Effector memory CD8-positive, alpha-beta T cell (primary cell): ENCODE measurements around the gene PARL.

ENCODE experiments used
- ATAC-seq: fragments of 150-1000 bp; cut with Tn5 transposase; replicated peaks from 2 replicates; pipeline ENCODE4 v1.10.0; 2021; ENCODE audit warnings: mild to moderate bottlenecking, moderate library complexity
- DNase-seq, 3 experiments: peaks; one replicate each; pipeline ENCODE4 v3.0.0; 2021
- H3K27ac Mint-ChIP-seq, 2 donors: one replicate each; pipeline ENCODE4 v1.8.0; 2022; ENCODE audit warnings: mild to moderate bottlenecking in 2 of 2, mixed read lengths in 2 of 2, moderate library complexity in 2 of 2
- H3K27me3 Mint-ChIP-seq, 2 donors: one replicate each; pipeline ENCODE4 v1.8.0; 2022; ENCODE audit warnings: mixed read lengths in 2 of 2
- H3K36me3 Mint-ChIP-seq: one replicate; pipeline ENCODE4 v1.8.0; 2022; ENCODE audit warnings: mild to moderate bottlenecking, moderate library complexity, mixed read lengths; ENCODE audit not compliant: insufficient read depth
- H3K4me1 Mint-ChIP-seq, 2 donors: one replicate each; pipeline ENCODE4 v1.8.0; 2022; ENCODE audit warnings: low read depth in 2 of 2, mixed read lengths in 2 of 2
- H3K4me3 Mint-ChIP-seq, 2 donors: one replicate each; pipeline ENCODE4 v1.8.0; 2022; ENCODE audit warnings: mild to moderate bottlenecking in 2 of 2, mixed read lengths in 2 of 2, moderate library complexity in 2 of 2
- H3K9me3 Mint-ChIP-seq, 2 donors: one replicate each; pipeline ENCODE4 v1.8.0; 2022; ENCODE audit warnings: mixed read lengths in 2 of 2

PARL gene

GRCh38 chr3:183862610-183863009, 22.1 kb downstream of the PARL start:
- H3K27me3 Mint-ChIP-seq = no peaks in the 10 kb centered on the region
- no peak for DNase-seq
- no peaks in the 10 kb centered on the region for H3K9me3 Mint-ChIP-seq
- peaks cover 0 to under 1% of the 10 kb centered on the region in 2 donors for H3K4me1 Mint-ChIP-seq
- no peak for ATAC-seq
- H3K4me3 Mint-ChIP-seq = no peak overlapping the region
- peaks cover 73% of the 10 kb centered on the region for H3K36me3 Mint-ChIP-seq
- no peak overlapping the region for H3K27ac Mint-ChIP-seq

- H3K4me1 Mint-ChIP-seq = peaks cover 0 to 3% of the 10 kb centered on the region in 2 donors
- no peak overlapping the region for H3K4me3 Mint-ChIP-seq
- ATAC-seq (no peak), DNase-seq (no peak)
- no peaks in the 10 kb centered on the region for H3K27me3 Mint-ChIP-seq
- peak overlapping the region in 1 of 2 donors; percentile 82 for H3K27ac Mint-ChIP-seq
- peaks cover 63% of the 10 kb centered on the region for H3K36me3 Mint-ChIP-seq
- H3K9me3 Mint-ChIP-seq = no peaks in the 10 kb centered on the region
Observed at GRCh38 chr3:183857863-183858262, 26.8 kb downstream of the PARL start.

GRCh38 chr3:183854318-183855035, 30.2 kb downstream of the PARL start:
- Mint-ChIP-seq H3K27ac (no peak overlapping the region), H3K36me3 (peaks cover 38% of the 10 kb centered on the region), H3K27me3 (no peaks in the 10 kb centered on the region), H3K4me3 (no peak overlapping the region), H3K9me3 (no peaks in the 10 kb centered on the region), H3K4me1 (peaks cover 0 to 9% of the 10 kb centered on the region in 2 donors)
- DNase-seq (no peak), ATAC-seq (no peak)

GRCh38 chr3:183845608-183846288, 38.9 kb downstream of the PARL start:
- DNase-seq (no peak), ATAC-seq (no peak)
- Mint-ChIP-seq H3K27me3 (no peaks in the 10 kb centered on the region), H3K27ac (no peak overlapping the region), H3K4me1 (no peaks in the 10 kb centered on the region), H3K36me3 (peaks cover 56% of the 10 kb centered on the region), H3K4me3 (no peak overlapping the region), H3K9me3 (no peaks in the 10 kb centered on the region)

GRCh38 chr3:183845090-183845489, 39.6 kb downstream of the PARL start:
- H3K4me3 Mint-ChIP-seq = no peak overlapping the region
- H3K4me1 Mint-ChIP-seq = no peaks in the 10 kb centered on the region
- no peaks in the 10 kb centered on the region for H3K27me3 Mint-ChIP-seq
- DNase-seq = no peak
- no peak for ATAC-seq
- peaks cover 56% of the 10 kb centered on the region for H3K36me3 Mint-ChIP-seq
- H3K9me3 Mint-ChIP-seq = no peaks in the 10 kb centered on the region
- H3K27ac Mint-ChIP-seq = peak overlapping the region in 1 of 2 donors; percentile 22

- no peaks in the 10 kb centered on the region for H3K9me3 Mint-ChIP-seq
- peaks cover 59% of the 10 kb centered on the region for H3K36me3 Mint-ChIP-seq
- ATAC-seq (no peak), DNase-seq (no peak)
- H3K27me3 Mint-ChIP-seq = no peaks in the 10 kb centered on the region
- peak overlapping the region in 1 of 2 donors; percentile 22 for H3K27ac Mint-ChIP-seq
- H3K4me3 Mint-ChIP-seq = no peak overlapping the region
- H3K4me1 Mint-ChIP-seq = no peaks in the 10 kb centered on the region
Observed at GRCh38 chr3:183844606-183845005, 40.1 kb downstream of the PARL start.

- H3K4me3 Mint-ChIP-seq = no peak overlapping the region
- H3K36me3 Mint-ChIP-seq = peaks cover 58% of the 10 kb centered on the region
- H3K27ac Mint-ChIP-seq = no peak overlapping the region
- ATAC-seq = no peak
- no peaks in the 10 kb centered on the region for H3K27me3 Mint-ChIP-seq
- H3K9me3 Mint-ChIP-seq = no peaks in the 10 kb centered on the region
- no peak for DNase-seq
- H3K4me1 Mint-ChIP-seq = no peaks in the 10 kb centered on the region
Observed at GRCh38 chr3:183839751-183840150, 44.9 kb downstream of the PARL start.

- no peak for ATAC-seq
- H3K4me1 Mint-ChIP-seq = no peaks in the 10 kb centered on the region
- H3K27me3 Mint-ChIP-seq = no peaks in the 10 kb centered on the region
- H3K9me3 Mint-ChIP-seq = no peaks in the 10 kb centered on the region
- no peak overlapping the region for H3K4me3 Mint-ChIP-seq
- DNase-seq = no peak
- peaks cover 51% of the 10 kb centered on the region for H3K36me3 Mint-ChIP-seq
- peak overlapping the region; percentile 27 to 64 for H3K27ac Mint-ChIP-seq
Observed at GRCh38 chr3:183837894-183838293, 46.8 kb downstream of the PARL start.

GRCh38 chr3:183837390-183837789, 47.3 kb downstream of the PARL start:
- peak overlapping the region; percentile 27 to 64 for H3K27ac Mint-ChIP-seq
- H3K9me3 Mint-ChIP-seq = no peaks in the 10 kb centered on the region
- peaks cover 48% of the 10 kb centered on the region for H3K36me3 Mint-ChIP-seq
- H3K4me3 Mint-ChIP-seq = no peak overlapping the region
- no peaks in the 10 kb centered on the region for H3K4me1 Mint-ChIP-seq
- ATAC-seq (no peak), DNase-seq (no peak)
- no peaks in the 10 kb centered on the region for H3K27me3 Mint-ChIP-seq

- no peak for ATAC-seq
- no peaks in the 10 kb centered on the region for H3K9me3 Mint-ChIP-seq
- peaks cover 46% of the 10 kb centered on the region for H3K36me3 Mint-ChIP-seq
- no peak for DNase-seq
- no peaks in the 10 kb centered on the region for H3K27me3 Mint-ChIP-seq
- peak overlapping the region in 1 of 2 donors; percentile 29 for H3K27ac Mint-ChIP-seq
- no peaks in the 10 kb centered on the region for H3K4me1 Mint-ChIP-seq
- no peak overlapping the region for H3K4me3 Mint-ChIP-seq
Observed at GRCh38 chr3:183833516-183833915, 51.2 kb downstream of the PARL start.

GRCh38 chr3:183830187-183830586, 54.5 kb downstream of the PARL start:
- Mint-ChIP-seq H3K4me1 (peaks cover 0 to 2% of the 10 kb centered on the region in 2 donors), H3K9me3 (no peaks in the 10 kb centered on the region), H3K4me3 (no peak overlapping the region), H3K27me3 (no peaks in the 10 kb centered on the region), H3K36me3 (peaks cover 43% of the 10 kb centered on the region), H3K27ac (no peak overlapping the region)
- no peak for DNase-seq
- ATAC-seq = no peak

GRCh38 chr3:183829466-183829865, 55.2 kb downstream of the PARL start:
- Mint-ChIP-seq H3K27me3 (no peaks in the 10 kb centered on the region), H3K4me3 (no peak overlapping the region), H3K4me1 (peaks cover 1 to 3% of the 10 kb centered on the region in 2 donors), H3K27ac (no peak overlapping the region), H3K36me3 (peaks cover 36% of the 10 kb centered on the region), H3K9me3 (no peaks in the 10 kb centered on the region)
- DNase-seq = no peak
- ATAC-seq = no peak

GRCh38 chr3:183828538-183828870, 56.2 kb downstream of the PARL start:
- H3K27ac Mint-ChIP-seq = peak overlapping the region; percentile 28 to 46
- H3K36me3 Mint-ChIP-seq = peaks cover 33% of the 10 kb centered on the region
- no peaks in the 10 kb centered on the region for H3K27me3 Mint-ChIP-seq
- DNase-seq (no peak), ATAC-seq (no peak)
- H3K4me1 Mint-ChIP-seq = peaks cover 8 to 10% of the 10 kb centered on the region in 2 donors
- H3K4me3 Mint-ChIP-seq = no peak overlapping the region
- no peaks in the 10 kb centered on the region for H3K9me3 Mint-ChIP-seq

GRCh38 chr3:183827809-183828537, 56.7 kb downstream of the PARL start:
- Mint-ChIP-seq H3K9me3 (no peaks in the 10 kb centered on the region), H3K36me3 (peaks cover 33% of the 10 kb centered on the region), H3K4me1 (peaks cover 8 to 10% of the 10 kb centered on the region in 2 donors), H3K27ac (peak overlapping the region; percentile 28 to 46), H3K27me3 (no peaks in the 10 kb centered on the region), H3K4me3 (no peak overlapping the region)
- ATAC-seq (no peak), DNase-seq (no peak)
